ENCODE data around the gene ADRA2C.

ADRA2C gene

GRCh38 chr4:3779509-3779908, 13.3 kb downstream of the ADRA2C start:
- Histone ChIP-seq H3K4me2 (ENCODE audit: low read length) (no peak overlapping the region), H2AFZ (ENCODE audit: low read depth, low read length) (no peak overlapping the region), H3K27me3 (ENCODE audit: low read depth, low read length) (no peaks in the 10 kb centered on the region), H3K9me3 (ENCODE audit: insufficient read depth, low read length) (no peaks in the 10 kb centered on the region), H3K4me3 (ENCODE audit: low read length) (no peak overlapping the region), H4K20me1 (ENCODE audit: insufficient read depth, low read length) (no peaks in the 10 kb centered on the region), H3K79me2 (ENCODE audit: low read length) (no peaks in the 10 kb centered on the region), H3K4me1 (ENCODE audit: low read length) (no peaks in the 10 kb centered on the region), H3K36me3 (replicated peaks; ENCODE audit: low read depth, low read length) (no peaks in the 10 kb centered on the region), H3K9ac (ENCODE audit: low read length) (no peak overlapping the region), H3K27ac (ENCODE audit: low read length) (no peak overlapping the region)
- no peak for TF ChIP-seq EZH2phosphoT487 (IDR thresholded peaks at IDR 0.05; ENCODE audit: low read depth)
- TF ChIP-seq CTCF (IDR thresholded peaks at IDR 0.05; ENCODE audit: low read depth, low read length) = no peak

GRCh38 chr4:3780347-3781171, 14.4 kb downstream of the ADRA2C start:
- H3K27ac ChIP-seq (ENCODE audit: low read length) = no peak overlapping the region
- H3K4me2 ChIP-seq (ENCODE audit: low read length) = no peak overlapping the region
- H3K9me3 ChIP-seq (ENCODE audit: insufficient read depth, low read length) = no peaks in the 10 kb centered on the region
- no peaks in the 10 kb centered on the region for H3K36me3 ChIP-seq (replicated peaks; ENCODE audit: low read depth, low read length)
- H3K4me3 ChIP-seq (ENCODE audit: low read length) = no peak overlapping the region
- H2AFZ ChIP-seq (ENCODE audit: low read depth, low read length) = no peak overlapping the region
- no peaks in the 10 kb centered on the region for H3K27me3 ChIP-seq (ENCODE audit: low read depth, low read length)
- H3K4me1 ChIP-seq (ENCODE audit: low read length) = no peaks in the 10 kb centered on the region
- no peaks in the 10 kb centered on the region for H3K79me2 ChIP-seq (ENCODE audit: low read length)
- no peaks in the 10 kb centered on the region for H4K20me1 ChIP-seq (ENCODE audit: insufficient read depth, low read length)
- H3K9ac ChIP-seq (ENCODE audit: low read length) = no peak overlapping the region
- no peak for TF ChIP-seq CTCF (IDR thresholded peaks at IDR 0.05; ENCODE audit: low read depth, low read length)
- TF ChIP-seq EZH2phosphoT487 (IDR thresholded peaks at IDR 0.05; ENCODE audit: low read depth) = no peak

- TF ChIP-seq CTCF (IDR thresholded peaks at IDR 0.05; ENCODE audit: low read depth, low read length) (no peak), EZH2phosphoT487 (IDR thresholded peaks at IDR 0.05; ENCODE audit: low read depth) (no peak)
- no peak overlapping the region for H3K4me2 ChIP-seq (ENCODE audit: low read length)
Measured at GRCh38 chr4:3781193-3781886, 15.2 kb downstream of the ADRA2C start.

More at GRCh38 chr4:3781193-3781886, 15.2 kb downstream of the ADRA2C start:
- Histone ChIP-seq H2AFZ (ENCODE audit: low read depth, low read length) (no peak overlapping the region), H4K20me1 (ENCODE audit: insufficient read depth, low read length) (no peaks in the 10 kb centered on the region), H3K27ac (ENCODE audit: low read length) (no peak overlapping the region), H3K9ac (ENCODE audit: low read length) (no peak overlapping the region), H3K4me1 (ENCODE audit: low read length) (no peaks in the 10 kb centered on the region), H3K36me3 (replicated peaks; ENCODE audit: low read depth, low read length) (no peaks in the 10 kb centered on the region), H3K4me3 (ENCODE audit: low read length) (no peak overlapping the region), H3K27me3 (ENCODE audit: low read depth, low read length) (no peaks in the 10 kb centered on the region), H3K9me3 (ENCODE audit: insufficient read depth, low read length) (no peaks in the 10 kb centered on the region), H3K79me2 (ENCODE audit: low read length) (no peaks in the 10 kb centered on the region)
